GM18517 (cell line): ENCODE results near the gene CCL25.

Experiments used
- ATAC-seq: cut with Tn5 transposase; IDR thresholded peaks from one replicate; pipeline ENCODE4 v1.9.1; 2021; ENCODE audit warnings: mild to moderate bottlenecking, moderate library complexity; ENCODE audit not compliant: unreplicated experiment

CCL25 gene

DNA sequence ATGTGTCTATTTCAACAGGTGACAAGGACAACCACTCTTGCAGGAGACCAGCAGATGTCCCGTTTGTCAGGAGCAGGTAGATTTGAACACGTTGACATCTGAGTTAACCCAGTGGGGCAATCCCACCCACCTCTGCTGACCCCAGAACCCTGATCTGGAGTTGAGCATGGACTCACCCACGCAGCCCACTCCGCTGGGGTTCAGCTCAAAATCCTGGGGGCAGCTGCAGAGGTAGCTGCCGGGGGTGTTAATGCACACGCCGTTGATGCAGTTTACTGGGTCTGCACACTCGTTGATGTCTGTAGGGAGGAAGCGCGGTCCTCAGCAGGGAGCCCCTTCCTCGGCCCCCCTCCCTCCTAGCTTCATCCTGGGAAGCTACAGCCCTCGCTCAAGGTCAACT, 56.9 kb downstream of the CCL25 start:
- no peak for ATAC-seq

DNA sequence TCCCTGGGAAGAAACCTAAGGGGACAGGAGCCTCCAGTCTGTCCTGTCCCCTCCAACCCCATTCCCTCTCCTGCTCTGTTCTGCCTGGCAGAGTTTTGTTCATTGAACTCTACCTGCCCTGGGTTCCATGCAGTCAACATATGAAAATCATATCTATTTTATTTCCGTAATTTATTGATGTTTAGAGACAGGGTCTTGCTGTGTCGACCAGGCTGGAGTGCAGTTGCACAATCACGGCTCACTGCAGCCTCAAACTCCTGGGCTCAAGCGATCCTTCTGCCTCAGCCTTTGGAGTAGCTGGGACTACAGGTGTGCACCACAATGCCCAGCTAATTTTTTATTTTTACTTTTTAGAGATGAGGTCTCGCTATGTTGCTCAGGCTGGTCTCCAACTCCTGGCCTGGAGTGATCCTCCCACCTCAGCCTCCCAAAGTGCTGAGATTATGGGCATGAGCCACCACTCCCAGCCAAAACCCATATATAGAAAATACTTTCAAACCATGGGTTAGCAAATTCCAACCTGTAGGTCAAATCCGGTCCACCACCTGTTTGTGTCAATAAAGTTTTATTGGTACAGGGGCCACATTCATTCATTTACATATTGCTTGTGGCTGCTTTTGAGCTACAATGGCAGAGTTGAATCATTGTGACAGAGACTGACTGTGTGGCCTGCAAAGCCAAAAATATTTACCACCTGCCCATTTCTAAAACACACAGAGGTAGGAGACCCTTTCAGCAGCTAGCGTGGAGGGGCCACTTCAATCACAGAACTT, 57.5 kb downstream of the CCL25 start:
- no peak for ATAC-seq

DNA sequence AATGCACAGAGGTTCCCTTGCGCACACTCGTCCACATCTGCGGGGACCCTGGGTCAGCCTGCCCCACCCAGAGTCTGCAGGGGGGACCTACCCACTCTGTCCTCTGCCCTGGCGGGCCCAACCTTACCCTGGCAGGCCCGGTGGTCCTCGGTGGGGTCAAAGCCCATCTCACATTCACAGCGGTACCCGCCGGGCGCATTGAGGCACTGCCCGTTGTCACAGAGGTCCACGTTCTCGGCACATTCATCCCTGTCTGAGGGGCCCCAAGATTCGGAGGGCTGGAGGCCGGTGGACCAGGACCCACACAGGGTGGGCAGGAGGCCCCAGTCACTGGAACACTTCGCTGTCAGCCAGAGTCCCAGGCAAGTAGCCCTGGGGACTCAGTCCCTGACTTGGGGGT, 58.4 kb downstream of the CCL25 start:
- no peak for ATAC-seq

DNA sequence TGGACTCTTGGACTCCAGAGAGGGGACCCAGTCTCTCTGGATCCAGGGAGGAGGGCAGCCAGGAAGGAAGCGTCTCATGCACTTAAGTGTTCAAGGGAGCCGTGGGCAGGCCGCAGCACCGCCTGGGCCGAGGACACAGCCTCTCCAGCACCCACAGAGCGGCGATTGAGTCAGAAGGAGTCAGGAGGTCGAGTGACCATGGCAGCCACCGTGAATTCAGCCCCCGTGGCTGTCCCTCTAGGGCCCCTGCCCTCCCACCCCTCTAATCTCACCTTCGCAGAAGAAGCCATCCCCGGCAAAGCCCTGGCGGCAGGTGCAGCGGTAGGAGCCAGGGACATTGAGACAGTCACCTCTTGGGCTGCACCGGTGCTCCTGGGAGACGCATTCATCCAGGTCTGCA, 58.8 kb downstream of the CCL25 start:
- ATAC-seq = no peak
